Osteoblast (primary cell): ENCODE results near the gene GAS2L3. TPM values are rescaled to one million over a fixed set of nuclear protein-coding genes. Genes with fewer than 3 reads are reported as not detected.
A peak's percentile ranks its signal among the peaks of the same experiment; 100 is the strongest.

Source experiments
- DNase-seq: peaks from one replicate; pipeline ENCODE4 v3.0.0; 2011; ENCODE audit warnings: low spot score, mixed read lengths; ENCODE audit not compliant: insufficient read length; ENCODE audit errors: missing footprints
- H2AFZ ChIP-seq: 2 replicates; pipeline ENCODE4 v1.6.0; 2011; ENCODE audit warnings: mild to moderate bottlenecking, low read length
- H3K27ac ChIP-seq: 2 replicates; pipeline ENCODE4 v1.5.1; 2011; ENCODE audit warnings: mild to moderate bottlenecking, low read depth, low read length, moderate library complexity
- H3K27me3 ChIP-seq: 2 replicates; pipeline ENCODE4 v1.6.0; 2012; ENCODE audit warnings: mild to moderate bottlenecking, control low read depth, inconsistent platforms, low read length, moderate library complexity; ENCODE audit not compliant: insufficient read depth
- H3K36me3 ChIP-seq: 2 replicates; pipeline ENCODE4 v1.5.1; 2011; ENCODE audit warnings: mild to moderate bottlenecking, low read length, control low read depth, moderate library complexity; ENCODE audit not compliant: insufficient read depth
- H3K4me1 ChIP-seq: 2 replicates; pipeline ENCODE4 v1.5.1; 2011; ENCODE audit warnings: mild to moderate bottlenecking, low read length, control low read depth, moderate library complexity; ENCODE audit not compliant: insufficient read depth
- H3K4me2 ChIP-seq: 2 replicates; pipeline ENCODE4 v1.6.0; 2011; ENCODE audit warnings: mild to moderate bottlenecking, low read length; ENCODE audit not compliant: insufficient read depth
- H3K4me3 ChIP-seq: fragments of 200-600 bp; sonication (generic); 3 replicates; pipeline ENCODE4 v1.5.1; 2012; ENCODE audit warnings: mild to moderate bottlenecking, low read length, inconsistent platforms; ENCODE audit not compliant: insufficient read depth
- H3K79me2 ChIP-seq: 2 replicates; pipeline ENCODE4 v1.6.0; 2012; ENCODE audit warnings: mild to moderate bottlenecking, low read length, control low read depth, inconsistent platforms; ENCODE audit not compliant: insufficient read depth
- H3K9me3 ChIP-seq: 2 replicates; pipeline ENCODE4 v1.5.1; 2011; ENCODE audit warnings: low read depth, low read length, control low read depth
- H4K20me1 ChIP-seq: 2 replicates; pipeline ENCODE4 v1.6.0; 2012; ENCODE audit warnings: mild to moderate bottlenecking, low read length, control low read depth; ENCODE audit not compliant: insufficient read depth
- CTCF ChIP-seq: IDR thresholded peaks from 2 replicates; pipeline ENCODE4 v1.5.1; 2011; ENCODE audit warnings: mild to moderate bottlenecking, low read depth, low read length, moderate library complexity; ENCODE audit errors: extremely low read depth
- total RNA-seq: library from RNA; depleted of rRNA; stranded (reverse); fragments of >200 nt; gene quantifications from 2 replicates; pipeline ENCODE4 v1.2.3, GENCODE V29; 2012

GAS2L3 gene
- total RNA-seq, 1 donor: 29.3 TPM

DNA sequence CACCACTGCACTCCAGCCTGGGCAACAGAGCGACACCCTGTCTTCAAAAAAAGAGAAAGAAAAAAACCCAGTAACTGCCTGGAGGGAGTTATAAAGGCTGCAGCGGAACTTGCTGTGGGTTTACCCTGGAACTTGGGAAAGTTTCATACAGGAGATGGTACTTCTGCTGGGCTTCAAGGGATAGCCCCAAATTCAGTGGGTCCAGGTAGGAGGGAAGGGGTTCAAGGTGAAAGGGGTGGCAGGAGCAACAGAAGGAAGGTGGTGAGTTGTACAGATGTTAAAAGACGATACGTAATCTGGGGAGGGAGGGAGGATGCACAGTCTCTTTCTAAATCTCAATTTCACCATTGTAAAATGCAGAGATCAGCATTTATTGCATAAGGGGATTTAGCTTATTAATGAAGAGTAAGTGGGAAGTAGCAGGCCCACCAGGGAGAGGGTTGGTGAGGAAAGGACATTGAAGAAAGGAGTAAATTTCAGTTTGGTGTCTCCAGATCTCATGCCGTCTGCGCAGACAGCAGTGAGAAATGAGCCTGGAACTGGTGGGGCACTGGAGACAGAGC, 8.5 kb upstream of the GAS2L3 start:
- Histone ChIP-seq H2AFZ (no peak overlapping the region), H3K4me2 (no peak overlapping the region), H3K9me3 (no peaks in the 10 kb centered on the region), H3K27ac (no peak overlapping the region), H3K79me2 (no peaks in the 10 kb centered on the region), H3K4me3 (no peak overlapping the region), H3K27me3 (peaks cover 5% of the 10 kb centered on the region), H3K36me3 (no peaks in the 10 kb centered on the region), H4K20me1 (no peaks in the 10 kb centered on the region), H3K4me1 (peaks cover 7% of the 10 kb centered on the region)
- DNase-seq: no peak
- no peak for TF ChIP-seq CTCF

- Histone ChIP-seq H3K4me3 (no peak overlapping the region), H3K27me3 (peaks cover 5% of the 10 kb centered on the region), H3K36me3 (no peaks in the 10 kb centered on the region), H3K9me3 (no peaks in the 10 kb centered on the region), H3K4me2 (no peak overlapping the region), H3K4me1 (peaks cover 7% of the 10 kb centered on the region), H4K20me1 (no peaks in the 10 kb centered on the region), H2AFZ (no peak overlapping the region), H3K27ac (no peak overlapping the region), H3K79me2 (no peaks in the 10 kb centered on the region)
- no peak for TF ChIP-seq CTCF
- no peak for DNase-seq
Measured at GRCh38 chr12:100565987-100566545, 7.4 kb upstream of the GAS2L3 start.

DNA sequence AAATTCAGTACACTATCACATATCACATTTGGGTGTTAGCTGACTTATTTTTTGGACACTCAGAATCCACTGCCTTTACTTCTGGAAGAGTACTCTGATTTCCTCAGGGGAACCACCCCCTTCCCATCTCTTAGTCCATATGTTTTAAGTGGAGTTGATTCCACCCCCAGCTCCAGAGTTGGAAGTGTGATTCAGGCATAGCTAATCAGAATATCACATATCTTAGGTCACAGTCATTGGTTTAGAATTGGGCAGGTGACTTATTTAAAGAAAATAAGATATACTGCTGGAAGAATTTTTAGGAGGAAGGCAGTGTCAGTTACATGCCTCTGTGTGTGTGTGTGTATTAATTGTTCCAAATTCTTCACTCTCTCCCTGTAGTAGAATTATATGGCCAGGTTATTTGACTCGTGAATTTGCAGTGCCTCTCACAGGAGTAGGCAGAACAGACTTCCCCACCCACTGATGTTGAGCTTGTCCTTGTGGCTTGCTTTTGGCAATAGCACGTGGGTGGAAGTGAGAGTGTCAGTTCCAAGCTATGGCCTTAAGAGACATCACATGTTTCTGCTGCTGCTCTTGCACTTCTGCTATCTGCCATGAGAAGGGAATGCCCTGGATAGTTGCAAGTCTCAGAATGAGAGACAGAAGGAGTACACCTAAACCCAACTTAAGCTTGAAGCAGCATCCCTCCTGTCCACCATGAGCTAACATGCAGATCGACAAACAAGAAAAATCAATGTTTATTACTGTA, 6.4 kb upstream of the GAS2L3 start:
- no peaks in the 10 kb centered on the region for H3K79me2 ChIP-seq
- H3K4me2 ChIP-seq: peak overlapping the region; percentile 20
- H2AFZ ChIP-seq: peak overlapping the region; percentile 60
- peaks cover 7% of the 10 kb centered on the region for H3K4me1 ChIP-seq
- no peak for TF ChIP-seq CTCF
- H4K20me1 ChIP-seq: no peaks in the 10 kb centered on the region
- H3K9me3 ChIP-seq: no peaks in the 10 kb centered on the region
- H3K36me3 ChIP-seq: no peaks in the 10 kb centered on the region
- H3K4me3 ChIP-seq: no peak overlapping the region
- H3K27me3 ChIP-seq: peaks cover 5% of the 10 kb centered on the region
- no peak overlapping the region for H3K27ac ChIP-seq
- DNase-seq: peak; percentile 73

DNA sequence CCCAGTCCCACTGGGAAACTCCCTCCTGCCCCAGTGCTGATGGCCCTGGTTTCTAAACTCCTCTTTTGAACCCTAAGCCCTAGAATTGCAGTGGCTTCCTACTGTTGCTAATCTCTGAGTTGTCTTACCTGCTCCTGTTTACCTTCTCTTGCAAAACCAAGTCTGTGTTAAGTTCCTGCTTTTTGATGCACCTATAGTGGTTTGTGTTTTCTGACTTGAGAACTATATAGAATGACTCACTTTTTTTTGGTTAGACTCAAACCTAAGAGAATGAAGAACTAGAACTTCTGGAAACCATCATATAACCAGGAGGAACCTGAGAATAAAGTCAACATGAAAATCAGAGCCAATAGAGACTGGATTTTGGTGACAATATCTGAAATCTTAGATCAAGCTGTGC, 5.5 kb upstream of the GAS2L3 start:
- H3K9me3 ChIP-seq: no peaks in the 10 kb centered on the region
- H4K20me1 ChIP-seq: no peaks in the 10 kb centered on the region
- H3K4me3 ChIP-seq: no peak overlapping the region
- peaks cover 5% of the 10 kb centered on the region for H3K27me3 ChIP-seq
- H3K4me2 ChIP-seq: no peak overlapping the region
- H3K27ac ChIP-seq: no peak overlapping the region
- no peaks in the 10 kb centered on the region for H3K36me3 ChIP-seq
- no peaks in the 10 kb centered on the region for H3K79me2 ChIP-seq
- no peak for TF ChIP-seq CTCF
- peaks cover 8% of the 10 kb centered on the region for H3K4me1 ChIP-seq
- no peak for DNase-seq
- H2AFZ ChIP-seq: no peak overlapping the region
